Activated naive CD4-positive, alpha-beta T cell treated with Interleukin-2 at 50 U/mL for 16 hours (primary cell): ENCODE results near the gene SLC22A25.
"Not testable (repeated sequence)": the region's sequence is repeated elsewhere in the genome, so short reads cannot be mapped to it uniquely, and the experiment has no call there.

ENCODE experiments used
- DNase-seq: peaks from one replicate; pipeline ENCODE4 v3.0.0-alpha.2; 2020

The SLC22A25 gene

DNA sequence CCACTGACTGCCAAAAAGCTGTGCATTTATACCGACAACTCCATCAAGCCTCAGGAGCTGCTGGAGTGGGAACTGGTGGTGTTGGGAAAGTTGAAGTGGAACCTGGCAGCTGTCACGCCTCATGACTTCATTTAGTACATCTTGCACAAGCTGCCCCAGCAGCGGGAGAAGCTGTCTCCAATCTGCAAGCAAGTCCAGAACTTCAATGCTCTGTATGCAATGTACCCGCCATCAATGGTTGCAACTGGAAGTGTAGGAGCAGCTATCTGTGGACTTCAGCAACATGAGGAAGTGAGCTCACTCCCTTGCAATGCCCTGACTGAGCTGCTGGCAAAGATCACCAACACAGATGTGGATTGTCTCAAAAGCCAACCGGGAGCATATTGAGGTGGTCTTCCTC, at the start of gene SLC22A25:
Gene SLC22A25 (minus strand): TSS at position 67 of the 400 bp plus-strand sequence. CDS start 13,947 bp downstream, outside the sequence.
- no peak for DNase-seq

DNA sequence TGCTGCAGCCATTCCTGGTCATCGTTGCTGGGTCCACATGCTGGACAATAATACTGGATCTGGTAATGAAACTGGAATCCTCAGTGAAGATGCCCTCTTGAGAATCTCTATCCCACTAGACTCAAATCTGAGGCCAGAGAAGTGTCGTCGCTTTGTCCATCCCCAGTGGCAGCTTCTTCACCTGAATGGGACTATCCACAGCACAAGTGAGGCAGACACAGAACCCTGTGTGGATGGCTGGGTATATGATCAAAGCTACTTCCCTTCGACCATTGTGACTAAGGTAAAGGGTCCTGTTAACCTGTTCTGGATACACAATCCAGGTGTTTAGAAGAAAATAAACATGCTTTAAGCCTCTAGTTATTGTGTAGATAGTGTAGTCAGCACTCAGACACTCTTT, 46.9 kb upstream of the SLC22A25 start:
- DNase-seq, result no peak

DNA sequence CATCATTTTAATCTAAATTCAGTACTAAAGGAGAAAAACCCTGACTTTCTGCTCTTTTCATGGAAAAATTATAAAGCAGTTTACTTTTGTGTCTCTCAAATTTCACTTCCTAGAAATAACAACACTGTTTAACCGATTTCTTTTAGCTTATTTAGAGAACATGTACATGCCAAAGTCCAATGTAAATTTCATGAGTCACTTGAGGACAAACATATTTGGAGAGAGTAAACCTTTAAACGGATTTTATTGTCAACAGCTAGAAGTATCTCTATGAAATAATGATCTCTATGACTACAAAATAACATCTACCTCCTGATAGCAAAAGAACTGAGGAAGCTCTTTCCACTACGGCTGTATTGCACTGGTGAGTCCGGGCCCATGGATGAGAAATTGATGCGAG, 46.3 kb upstream of the SLC22A25 start:
- DNase-seq, result no peak

DNA sequence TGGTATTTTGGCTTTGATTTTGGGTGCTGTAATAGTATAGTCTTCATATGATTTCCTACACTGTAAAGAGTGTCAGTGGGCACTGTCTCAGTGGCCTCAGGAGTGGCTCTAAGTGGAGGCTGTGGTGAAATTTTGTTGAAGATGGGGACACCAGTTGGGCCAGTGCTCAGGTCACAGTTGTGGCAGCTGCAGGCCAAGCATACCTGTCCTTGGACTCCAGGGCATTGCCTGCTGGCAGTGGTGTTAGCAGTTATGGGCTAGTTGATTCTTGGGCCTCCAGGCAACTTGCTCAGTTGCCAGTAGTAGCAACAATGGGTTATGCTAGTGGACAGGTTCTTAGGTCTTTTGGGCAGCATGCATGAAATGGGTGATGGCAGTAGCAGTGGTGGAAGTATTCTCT, 39.2 kb upstream of the SLC22A25 start:
- no peak for DNase-seq

DNA sequence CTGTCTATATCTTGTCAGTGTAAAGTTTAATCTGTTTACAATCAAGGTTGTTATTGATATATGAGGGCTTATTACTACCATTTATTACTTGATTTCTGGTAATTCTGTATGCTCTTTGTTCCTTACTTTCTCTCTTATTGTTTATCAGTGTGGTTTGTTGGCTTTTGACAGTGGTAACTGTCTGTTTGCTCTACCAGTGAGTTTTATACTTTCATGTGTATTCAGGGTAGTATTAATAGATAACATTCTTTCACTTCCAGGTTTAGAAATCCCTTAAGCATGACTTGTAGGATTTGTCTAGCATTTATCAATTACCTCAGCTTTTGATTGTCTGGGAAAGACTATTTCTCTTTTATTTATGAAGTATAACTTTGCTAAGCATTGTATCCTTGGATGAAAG, 37.5 kb upstream of the SLC22A25 start:
- no peak for DNase-seq

DNA sequence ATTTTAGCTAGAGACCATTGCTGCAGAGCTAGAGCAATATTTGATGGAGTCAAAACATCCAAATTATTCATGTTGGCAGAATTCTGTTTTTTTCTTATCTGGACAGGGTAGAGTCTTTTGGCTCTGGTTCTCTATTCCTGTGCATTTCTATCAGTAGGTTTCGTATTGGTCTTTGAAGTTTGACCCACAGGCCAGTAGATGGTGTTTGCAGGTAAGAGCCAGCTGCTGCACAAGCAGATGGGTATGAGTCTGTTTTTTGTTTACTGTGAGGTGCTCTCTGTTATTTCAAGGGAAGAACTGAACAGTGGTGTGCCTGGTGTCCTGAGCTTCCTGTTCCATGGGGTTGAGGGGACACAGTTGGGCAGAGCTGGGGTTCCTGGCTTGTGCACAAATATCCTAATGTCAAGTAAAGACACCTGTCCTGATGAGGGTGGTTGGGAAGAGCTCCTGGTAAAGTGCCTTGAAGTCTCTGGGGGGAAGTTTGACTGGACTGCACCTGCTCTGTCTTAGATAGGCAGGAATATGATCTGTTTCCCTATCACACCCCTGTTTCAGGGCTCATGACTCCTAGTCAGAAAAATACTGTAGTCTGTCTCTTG, 34.0 kb upstream of the SLC22A25 start:
- no peak for DNase-seq

DNA sequence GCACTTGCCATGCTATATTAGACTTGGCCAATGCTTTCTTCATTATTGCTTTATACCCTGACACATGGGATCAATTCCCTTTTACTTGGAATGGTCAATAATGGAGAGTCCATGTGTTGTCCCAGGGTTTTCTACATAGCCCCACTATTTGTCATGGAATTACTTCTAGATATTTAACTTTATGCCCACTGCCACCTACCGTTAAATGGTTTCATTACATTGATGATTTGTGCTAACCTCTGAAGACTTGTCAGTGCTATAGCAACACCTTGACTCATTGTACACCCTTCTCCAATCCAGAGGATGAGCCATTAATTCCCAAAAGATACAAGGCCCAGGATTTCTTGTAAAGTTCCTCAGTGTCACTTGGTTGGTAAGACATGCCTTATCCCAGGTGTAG, 31.4 kb upstream of the SLC22A25 start:
- DNase-seq, result no peak

DNA sequence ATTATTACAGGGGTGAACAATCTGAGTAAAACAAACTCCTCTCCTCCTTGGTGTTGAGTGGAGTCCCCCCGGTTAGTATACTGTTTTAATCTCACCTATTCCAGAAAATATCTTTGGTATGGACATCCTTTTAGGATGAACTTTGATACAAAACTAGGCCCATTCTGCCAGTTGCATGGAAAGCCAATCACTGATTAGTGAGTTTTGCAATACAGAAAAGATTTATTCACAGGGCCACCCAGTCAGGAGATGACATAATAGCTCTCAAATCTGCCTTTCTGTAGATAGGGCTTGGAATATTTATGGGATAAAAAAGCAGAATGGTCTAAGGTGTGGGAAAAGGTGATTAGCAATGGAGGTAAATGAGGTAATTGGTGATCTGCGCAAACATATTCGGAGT, 30.3 kb upstream of the SLC22A25 start:
- no peak for DNase-seq

DNA sequence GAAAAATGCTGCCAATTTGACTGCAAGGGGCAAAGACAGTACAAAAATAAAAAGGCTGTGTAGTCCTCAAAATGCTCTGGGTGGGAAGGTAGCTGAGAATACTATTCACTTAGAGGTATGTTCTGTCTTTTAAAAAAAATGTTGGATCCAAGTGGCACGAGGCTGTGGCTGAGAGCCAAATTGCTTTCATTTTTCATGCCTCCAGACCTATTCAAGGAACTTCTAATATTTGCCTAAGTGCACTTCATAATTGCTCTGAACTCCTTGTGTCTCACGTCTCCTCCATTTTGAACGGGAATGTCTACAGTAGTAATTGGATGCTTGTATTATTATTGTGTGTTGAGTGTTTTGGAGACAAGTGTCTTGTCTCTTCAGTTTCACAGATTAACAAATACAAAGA, 19.1 kb upstream of the SLC22A25 start:
- DNase-seq, result no peak

DNA sequence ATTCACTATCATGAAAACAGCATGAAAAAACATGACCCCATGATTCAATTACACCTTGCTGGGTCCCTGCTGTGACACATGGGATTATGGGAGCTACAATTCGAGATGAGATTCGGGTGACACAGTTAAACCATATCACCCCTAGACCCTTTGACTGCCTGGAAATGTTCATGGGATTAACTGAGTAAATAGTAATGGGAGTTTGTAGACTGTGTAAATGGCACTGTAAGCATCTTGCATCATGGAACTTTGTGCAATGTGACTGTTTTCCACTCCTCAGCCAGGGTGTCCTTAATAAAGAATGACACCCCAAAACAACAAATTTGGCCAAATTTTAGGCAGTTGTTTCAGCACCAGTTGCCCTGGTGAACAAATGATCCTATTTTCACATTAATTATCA, 7.9 kb upstream of the SLC22A25 start:
- DNase-seq, result no peak

DNA sequence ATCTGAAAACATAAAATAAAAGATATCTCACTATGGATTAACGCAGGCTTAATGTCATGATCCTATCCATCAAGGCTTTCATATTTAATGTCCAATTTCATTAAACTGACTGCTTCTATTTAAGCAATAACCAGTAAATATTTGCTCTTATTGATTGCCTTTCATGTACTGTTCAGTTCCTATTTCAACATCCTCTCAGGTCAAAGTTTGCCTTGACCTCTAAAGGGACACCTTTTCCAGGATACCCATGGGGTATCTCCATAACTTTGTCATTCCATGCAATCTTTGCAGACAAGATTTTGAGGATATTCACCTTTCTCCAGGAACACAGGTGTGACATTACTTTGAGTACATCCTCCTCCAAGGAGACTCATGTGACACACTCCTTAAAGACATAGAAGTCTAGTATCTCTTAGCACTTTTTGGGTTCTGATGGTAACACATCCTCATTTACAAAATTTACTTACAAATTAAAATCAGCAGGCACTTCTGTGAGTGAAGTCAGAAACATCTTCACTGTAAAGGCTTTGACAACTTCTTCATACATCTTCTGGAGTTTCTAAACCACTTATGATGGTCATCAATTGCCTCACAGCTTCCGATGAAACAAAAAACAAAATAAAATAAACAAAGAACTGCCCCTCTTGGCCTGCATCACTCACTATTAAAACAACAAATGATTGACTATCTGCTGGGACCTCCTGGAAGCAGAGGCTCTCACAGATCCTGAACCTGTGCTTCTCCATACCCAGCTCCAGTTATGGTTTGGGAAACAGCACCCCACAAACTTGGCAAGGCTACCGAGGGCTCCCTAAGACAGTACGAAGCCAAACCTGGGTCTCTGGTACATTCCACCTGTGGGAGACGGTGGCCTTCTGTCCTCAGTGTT, 7.0 kb upstream of the SLC22A25 start:
- no peak for DNase-seq

DNA sequence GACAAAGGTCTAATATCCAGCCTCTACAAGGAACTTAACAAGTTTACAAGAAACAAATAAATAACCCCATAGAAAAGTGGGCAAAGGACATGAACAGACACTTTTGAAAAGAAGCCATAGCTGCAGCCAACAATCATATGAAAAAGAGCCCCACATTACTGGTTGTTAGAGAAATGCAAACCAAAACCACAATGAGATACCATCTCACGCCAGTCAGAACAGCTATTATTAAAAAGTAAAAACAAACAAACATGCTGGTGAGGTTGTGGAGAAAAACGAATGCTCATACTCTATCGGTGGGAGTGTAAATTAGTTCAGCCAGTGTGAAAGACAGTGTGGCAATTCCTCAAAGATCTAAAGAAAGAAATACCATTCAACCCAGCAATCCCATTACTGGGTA, 5.6 kb upstream of the SLC22A25 start:
- DNase-seq, result no peak

DNA sequence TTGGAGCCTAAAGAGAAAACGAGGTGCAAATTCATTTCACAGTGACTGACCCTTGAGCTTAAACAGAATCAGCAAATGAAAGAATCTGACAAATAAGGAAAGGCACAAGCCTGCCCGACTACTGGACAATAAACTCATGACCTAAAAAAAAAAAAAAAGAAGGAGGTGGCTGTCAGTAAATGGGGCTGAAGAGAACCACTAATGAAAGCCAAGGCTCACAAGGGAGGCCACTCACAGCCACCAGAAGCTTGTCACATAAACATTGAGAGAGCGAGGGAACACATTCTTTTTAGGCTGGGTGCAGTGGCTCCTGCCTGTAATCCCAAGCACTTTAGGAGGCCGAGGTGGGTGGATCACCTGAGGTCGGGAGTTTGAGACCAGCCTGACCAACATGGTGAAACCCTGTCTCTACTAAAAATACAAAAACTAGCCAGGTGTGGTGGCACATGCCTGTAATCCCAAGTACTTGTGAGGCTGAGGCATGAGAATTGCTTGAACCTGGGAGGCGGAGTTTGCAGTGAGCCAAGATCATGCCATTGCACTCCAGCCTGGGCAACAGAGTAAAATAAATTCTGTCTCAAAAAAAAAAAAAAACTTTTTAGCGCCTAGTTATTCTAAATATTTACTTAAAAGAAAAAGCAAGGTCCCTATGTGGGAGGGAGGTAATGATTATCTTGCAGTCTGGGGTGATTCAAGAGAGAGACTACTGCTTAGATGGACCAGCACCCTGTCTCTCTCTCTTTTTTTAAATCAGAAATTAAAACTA, 4.0 kb upstream of the SLC22A25 start:
- DNase-seq, result not testable (repeated sequence)

DNA sequence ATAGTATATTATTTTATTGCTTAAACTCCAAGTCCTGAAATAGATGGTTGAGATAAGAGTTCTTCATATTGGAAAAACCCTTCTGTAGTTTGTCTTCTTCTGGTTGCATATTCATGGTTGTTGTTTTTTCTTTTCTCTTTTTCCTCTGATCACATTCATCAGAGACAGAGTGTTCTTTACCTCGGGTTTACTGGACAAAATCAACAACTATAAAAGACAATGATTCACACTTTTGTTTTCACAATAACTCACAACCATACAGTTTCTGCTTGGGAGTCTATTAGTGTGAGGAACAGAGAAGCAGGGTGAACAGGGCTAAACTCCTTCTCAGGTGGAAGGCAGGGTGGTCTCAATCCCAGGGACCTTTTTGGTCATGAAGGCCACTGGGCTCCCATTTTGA, 2.6 kb upstream of the SLC22A25 start:
- no peak for DNase-seq

DNA sequence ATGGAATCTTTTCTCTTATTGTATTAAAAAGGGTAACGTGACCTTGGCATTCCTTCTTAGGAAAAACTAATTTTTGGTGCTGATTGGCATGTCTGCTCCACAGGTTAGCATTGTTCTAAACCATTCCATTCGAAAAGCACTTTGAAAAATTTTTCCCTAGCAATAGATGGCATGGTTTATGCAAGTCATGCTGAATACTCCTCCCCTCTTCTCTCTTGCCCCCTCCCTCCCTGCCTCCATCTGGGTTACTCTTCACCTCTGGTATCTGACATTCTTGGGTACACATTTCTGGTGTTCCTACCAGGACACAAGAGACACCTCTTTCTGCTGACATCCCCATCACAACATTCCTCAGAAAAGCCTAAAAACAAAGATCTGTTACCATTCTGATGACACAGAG, 1.5 kb upstream of the SLC22A25 start:
- no peak for DNase-seq

DNA sequence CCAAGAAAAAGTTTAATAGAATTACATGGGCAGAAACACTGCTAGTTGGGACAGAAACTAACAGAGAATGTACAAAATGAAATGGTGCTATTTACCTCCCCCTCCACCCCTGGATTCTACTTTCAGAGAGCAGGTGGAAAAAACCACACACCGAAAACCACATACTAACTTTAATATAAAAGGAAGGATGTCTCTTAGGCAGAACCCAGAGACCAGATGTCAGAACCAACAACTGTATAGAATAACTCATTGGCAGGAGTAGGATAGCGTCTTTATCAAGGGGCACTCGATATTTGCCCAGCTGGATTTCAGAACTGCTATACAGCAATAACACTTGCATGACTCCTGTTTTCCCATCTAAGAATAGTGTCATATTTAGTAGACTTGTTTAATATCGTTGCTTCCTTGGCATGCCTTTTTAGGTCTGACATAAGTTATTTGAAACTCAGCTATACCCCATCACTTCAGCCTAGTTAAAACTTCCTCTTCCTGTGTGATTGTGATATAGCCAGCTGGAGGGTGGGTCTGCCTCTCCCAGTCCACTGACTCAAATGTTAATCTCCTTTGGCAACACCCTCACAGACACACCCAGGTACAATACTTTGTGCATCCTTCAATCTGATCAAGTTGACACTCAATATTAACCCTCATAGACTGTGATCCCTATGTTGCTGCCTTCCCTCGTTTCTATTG, 1.2 kb downstream of the SLC22A25 start:
- no peak for DNase-seq

DNA sequence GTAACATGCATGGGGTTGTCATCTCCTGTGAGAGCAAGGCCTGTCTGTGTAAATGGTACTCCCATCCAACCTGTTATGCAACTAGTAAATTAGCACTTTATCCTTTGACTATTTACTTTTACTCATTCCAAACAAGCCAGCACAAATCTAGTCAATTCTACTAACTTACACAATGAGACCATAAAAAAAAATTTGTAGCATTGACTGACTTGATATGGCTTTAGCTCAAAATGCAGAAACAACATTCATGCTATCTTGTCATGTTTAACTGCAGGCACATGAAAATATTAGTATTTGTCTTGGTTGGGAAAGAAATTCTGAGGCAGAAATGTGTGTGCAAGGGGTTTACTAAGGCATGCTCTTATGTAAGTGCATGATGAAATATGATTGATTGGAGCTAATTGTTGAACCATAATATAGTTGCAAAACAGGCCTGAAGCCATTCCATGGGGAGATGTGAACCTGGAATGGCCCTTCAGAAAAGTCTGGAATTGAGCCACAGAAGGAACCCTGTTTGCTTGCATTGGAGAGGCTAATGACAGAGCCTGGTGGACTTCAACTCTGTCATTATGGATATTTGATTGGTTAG, 2.5 kb downstream of the SLC22A25 start:
- DNase-seq, result no peak

DNA sequence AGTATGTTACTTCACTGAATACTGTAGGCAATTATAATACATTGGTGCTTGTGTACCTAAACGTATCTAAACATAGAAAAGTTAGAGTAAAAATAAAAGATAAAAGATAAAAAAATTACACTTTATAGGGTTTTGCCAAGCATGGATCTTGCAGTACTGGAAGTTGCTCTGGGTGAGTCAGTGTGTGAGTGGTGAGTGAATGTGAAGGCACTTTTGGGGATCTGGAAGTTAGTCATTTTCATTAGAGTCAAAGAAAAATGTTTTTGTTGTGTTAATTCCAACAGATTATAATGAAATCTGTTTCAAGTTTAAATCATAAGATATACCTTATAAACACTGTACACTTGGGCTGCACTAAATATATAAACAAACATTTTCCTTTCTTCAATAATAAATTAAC, 3.3 kb downstream of the SLC22A25 start:
- no peak for DNase-seq

DNA sequence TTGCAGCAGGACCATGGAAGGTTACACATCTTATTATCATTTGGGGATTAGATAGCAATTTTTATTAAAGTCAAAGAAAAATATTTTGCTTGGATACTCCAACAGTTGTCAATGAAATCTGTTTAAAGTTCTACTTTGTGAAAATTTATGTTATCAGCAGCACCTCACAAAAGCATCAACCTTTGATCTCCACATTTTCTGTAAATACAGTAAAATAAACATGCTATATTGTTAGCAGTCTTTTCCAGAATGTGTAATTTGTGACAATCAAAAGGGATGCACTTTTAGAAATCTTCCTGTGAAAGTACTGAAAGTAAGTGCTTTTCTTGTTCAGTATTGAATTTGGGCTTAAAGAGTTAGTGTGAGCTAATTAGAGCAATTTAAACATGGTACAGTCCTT, 4.1 kb downstream of the SLC22A25 start:
- DNase-seq, result no peak

DNA sequence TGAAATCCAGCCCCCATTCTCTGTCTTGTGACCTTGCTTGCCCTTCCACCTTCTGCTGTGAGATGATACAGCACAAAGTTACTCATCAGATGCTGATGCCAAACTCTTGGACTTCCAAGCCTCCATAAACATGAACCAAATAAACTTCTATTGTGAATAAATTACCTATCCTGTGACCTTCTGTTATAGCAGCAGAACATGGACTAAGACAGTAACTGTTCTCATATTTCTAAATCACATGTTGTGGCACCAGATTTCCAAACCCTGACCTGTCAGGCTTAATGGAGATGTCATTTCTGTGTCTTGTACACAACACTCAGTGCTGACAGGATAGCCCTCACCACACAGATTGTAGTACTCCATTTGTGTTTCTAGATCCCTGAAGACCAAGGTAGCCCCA, 6.0 kb downstream of the SLC22A25 start:
- DNase-seq, result no peak

DNA sequence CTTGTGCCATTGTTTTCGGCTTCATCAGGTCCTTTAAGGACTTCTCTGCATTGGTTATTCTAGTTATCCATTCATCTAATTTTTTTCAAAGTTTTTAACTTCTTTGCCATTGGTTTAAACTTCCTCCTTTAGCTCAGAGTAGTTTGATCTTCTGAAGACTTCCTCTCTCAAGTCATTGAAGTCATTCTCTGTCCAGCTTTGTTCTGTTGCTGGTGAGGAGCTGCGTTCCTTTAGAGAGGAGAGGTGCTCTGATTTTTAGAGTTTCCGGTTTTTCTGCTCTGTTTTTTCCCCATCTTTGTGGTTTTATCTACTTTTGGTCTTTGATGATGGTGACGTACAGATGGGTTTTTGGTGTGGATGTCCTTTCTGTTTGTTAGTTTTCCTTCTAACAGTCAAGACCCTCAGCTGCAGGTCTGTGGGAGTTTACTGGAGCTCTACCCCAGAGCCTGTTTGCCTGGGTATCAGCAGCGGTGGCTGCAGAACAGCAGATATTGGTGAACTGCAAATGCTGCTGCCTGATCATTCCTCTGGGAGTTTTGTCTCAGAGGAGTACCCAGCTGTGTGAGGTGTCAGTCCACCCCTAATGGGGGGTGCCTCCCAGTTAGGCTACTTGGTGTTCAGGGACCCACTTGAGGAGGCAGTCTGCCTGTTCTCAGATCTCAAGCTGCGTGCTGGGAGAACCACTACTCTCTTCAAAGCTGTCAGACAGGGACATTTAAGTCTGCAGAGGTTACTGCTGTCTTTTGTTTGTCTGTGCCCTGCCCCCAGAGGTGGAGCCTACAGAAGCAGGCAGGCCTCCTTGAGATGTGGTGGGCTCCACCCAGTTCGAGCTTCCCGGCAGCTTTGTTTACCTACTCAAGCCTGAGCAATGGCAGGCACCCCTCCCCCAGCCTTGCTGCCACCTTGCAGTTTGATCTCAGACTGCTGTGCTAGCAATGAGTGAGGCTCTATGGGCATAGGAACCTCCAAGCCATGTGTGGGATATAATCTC, 7.6 kb downstream of the SLC22A25 start:
- not testable (repeated sequence) for DNase-seq

DNA sequence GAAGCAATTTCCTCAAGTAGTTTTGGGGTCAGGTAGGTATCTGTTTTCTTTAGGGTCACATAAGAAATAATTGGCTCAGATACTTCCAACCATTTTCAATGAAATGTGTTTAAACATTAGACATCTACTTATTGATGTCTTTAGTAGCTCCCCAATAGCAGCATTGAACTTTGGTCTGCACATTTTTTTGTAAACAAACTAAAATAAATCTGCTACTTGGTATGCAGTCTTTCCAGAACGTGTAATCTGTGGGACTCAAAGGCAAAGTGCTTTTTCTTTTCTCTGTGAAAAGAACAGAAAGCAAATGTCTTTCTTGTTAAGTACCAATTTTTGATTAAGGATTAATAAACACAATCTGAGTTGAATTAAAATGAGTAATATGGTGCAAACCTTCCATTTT, 13.6 kb downstream of the SLC22A25 start:
- DNase-seq, result no peak
